GM10248 (cell line): Measurements from ENCODE around the gene TNFRSF19.

ENCODE experiments used
- CTCF ChIA-PET: fragments of 300-600 bp; sonication (Branson Sonifier 250); formaldehyde crosslinking; extraction: SDS; loops from one replicate; lab custom pipeline; 2021; ENCODE audit warnings: antibody characterized with exemption; lab: Yijun Ruan, JAX
- POLR2A ChIA-PET: fragments of 350-650 bp; sonication (Branson Sonifier 250); formaldehyde crosslinking; extraction: SDS; loops from one replicate; lab custom pipeline; 2020; ENCODE audit warnings: antibody characterized with exemption; lab: Yijun Ruan, JAX
- DNase-seq: peaks from one replicate; pipeline ENCODE4 v3.0.0; 2012; ENCODE audit errors: extremely low spot score
- CTCF ChIP-seq: IDR thresholded peaks from 2 replicates; pipeline ENCODE4 v1.5.1; 2012; ENCODE audit warnings: mild to moderate bottlenecking, low read depth; ENCODE audit errors: extremely low read depth, missing control alignments, control extremely low read depth

TNFRSF19 gene

GRCh38 chr13:23547000-23547590, 23.1 kb upstream of the TNFRSF19 start:
- TF ChIP-seq CTCF = no peak
- no peak for DNase-seq
- CTCF ChIA-PET = interaction anchor here (1.9 to 2.2 kb wide), 2 partner anchors 12 to 21 kb away, joined by 5 to 7 read pairs; no protein-coding TSS in a partner anchor
- POLR2A ChIA-PET = no interaction called here

- no peak for TF ChIP-seq CTCF
- DNase-seq = no peak
- ChIA-PET CTCF (interaction anchor here (1.4 kb wide), 1 partner anchor 31 kb away, joined by 3 read pairs; no protein-coding TSS in a partner anchor), POLR2A (no interaction called here)
Measured at GRCh38 chr13:23549724-23550123, 20.5 kb upstream of the TNFRSF19 start.

- no peak for TF ChIP-seq CTCF
- CTCF ChIA-PET = no interaction called here
- POLR2A ChIA-PET = no interaction called here
- DNase-seq = no peak
Measured at GRCh38 chr13:23550163-23550562, 20.0 kb upstream of the TNFRSF19 start.

- no peak for DNase-seq
- no peak for TF ChIP-seq CTCF
- ChIA-PET CTCF (interaction anchor here (1.2 to 3.4 kb wide), 5 partner anchors 10 to 39 kb away, joined by 3 to 14 read pairs (median 9); partner anchors contain the start of gene TNFRSF19), POLR2A (no interaction called here)
Measured at GRCh38 chr13:23551213-23552008, 18.8 kb upstream of the TNFRSF19 start.

- CTCF ChIA-PET = interaction anchor here (0.7 to 3.4 kb wide), 7 partner anchors 9 to 110 kb away, joined by 3 to 14 read pairs (median 5); partner anchors contain the start of gene TNFRSF19
- TF ChIP-seq CTCF = no peak
Measured at GRCh38 chr13:23552171-23552570, 18.0 kb upstream of the TNFRSF19 start.

GRCh38 chr13:23552661-23553060, 17.6 kb upstream of the TNFRSF19 start:
- ChIA-PET POLR2A (no interaction called here), CTCF (interaction anchor here (0.7 to 3.4 kb wide), 5 partner anchors 9 to 110 kb away, joined by 3 to 14 read pairs (median 9); partner anchors contain the start of gene TNFRSF19)
- TF ChIP-seq CTCF = no peak
- no peak for DNase-seq

More at GRCh38 chr13:23552171-23552570, 18.0 kb upstream of the TNFRSF19 start:
- POLR2A ChIA-PET = no interaction called here
- DNase-seq = no peak
